ENCODE measurements around the gene MEPCE. TPM values are rescaled to one million over a fixed set of nuclear protein-coding genes. Genes with fewer than 3 reads are reported as not detected.
"Not testable (repeated sequence)": the region's sequence is repeated elsewhere in the genome, so short reads cannot be mapped to it uniquely, and the experiment has no call there.

MEPCE gene, protein sequence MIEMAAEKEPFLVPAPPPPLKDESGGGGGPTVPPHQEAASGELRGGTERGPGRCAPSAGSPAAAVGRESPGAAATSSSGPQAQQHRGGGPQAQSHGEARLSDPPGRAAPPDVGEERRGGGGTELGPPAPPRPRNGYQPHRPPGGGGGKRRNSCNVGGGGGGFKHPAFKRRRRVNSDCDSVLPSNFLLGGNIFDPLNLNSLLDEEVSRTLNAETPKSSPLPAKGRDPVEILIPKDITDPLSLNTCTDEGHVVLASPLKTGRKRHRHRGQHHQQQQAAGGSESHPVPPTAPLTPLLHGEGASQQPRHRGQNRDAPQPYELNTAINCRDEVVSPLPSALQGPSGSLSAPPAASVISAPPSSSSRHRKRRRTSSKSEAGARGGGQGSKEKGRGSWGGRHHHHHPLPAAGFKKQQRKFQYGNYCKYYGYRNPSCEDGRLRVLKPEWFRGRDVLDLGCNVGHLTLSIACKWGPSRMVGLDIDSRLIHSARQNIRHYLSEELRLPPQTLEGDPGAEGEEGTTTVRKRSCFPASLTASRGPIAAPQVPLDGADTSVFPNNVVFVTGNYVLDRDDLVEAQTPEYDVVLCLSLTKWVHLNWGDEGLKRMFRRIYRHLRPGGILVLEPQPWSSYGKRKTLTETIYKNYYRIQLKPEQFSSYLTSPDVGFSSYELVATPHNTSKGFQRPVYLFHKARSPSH
- total RNA-seq: 10 to 100 TPM; 12.6 to 21.9 TPM

DNA sequence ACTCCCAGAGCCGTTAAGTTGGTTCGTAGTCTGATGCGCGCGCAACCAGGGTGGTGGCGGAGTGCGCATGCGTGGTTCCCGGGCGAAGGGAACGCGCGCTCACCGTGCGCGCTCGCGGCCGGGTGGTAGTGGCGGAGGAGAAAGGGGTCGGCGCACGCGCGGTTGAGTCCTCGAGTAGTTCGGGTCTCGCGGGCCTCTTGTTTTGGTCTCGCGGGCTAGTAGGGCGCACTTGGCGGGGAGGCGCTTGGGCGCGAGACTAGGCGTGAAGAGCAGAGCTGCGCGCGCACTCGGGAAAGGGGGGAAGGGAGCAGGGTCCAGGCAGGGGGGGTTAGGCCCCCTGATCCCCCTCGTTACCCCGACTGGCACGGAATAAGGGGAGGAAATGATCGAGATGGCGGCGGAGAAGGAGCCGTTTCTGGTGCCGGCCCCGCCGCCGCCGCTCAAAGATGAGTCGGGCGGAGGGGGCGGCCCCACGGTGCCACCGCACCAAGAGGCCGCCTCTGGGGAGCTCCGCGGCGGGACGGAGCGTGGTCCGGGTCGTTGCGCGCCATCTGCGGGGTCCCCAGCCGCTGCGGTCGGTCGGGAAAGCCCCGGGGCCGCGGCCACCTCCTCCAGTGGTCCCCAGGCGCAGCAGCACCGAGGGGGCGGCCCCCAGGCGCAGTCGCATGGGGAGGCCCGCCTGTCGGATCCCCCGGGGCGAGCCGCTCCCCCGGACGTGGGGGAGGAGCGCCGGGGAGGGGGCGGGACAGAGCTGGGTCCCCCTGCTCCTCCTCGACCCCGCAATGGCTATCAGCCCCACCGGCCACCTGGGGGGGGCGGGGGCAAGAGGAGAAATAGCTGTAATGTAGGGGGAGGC lies at the start of gene MEPCE:
Gene MEPCE (plus strand): TSS at position 195 of the 856 bp plus-strand sequence. CDS start 188 bp downstream, at position 383.
- DNase-seq (ENCODE audit: low spot score): peak; percentile 97
- TF ChIP-seq, protein P1, sequence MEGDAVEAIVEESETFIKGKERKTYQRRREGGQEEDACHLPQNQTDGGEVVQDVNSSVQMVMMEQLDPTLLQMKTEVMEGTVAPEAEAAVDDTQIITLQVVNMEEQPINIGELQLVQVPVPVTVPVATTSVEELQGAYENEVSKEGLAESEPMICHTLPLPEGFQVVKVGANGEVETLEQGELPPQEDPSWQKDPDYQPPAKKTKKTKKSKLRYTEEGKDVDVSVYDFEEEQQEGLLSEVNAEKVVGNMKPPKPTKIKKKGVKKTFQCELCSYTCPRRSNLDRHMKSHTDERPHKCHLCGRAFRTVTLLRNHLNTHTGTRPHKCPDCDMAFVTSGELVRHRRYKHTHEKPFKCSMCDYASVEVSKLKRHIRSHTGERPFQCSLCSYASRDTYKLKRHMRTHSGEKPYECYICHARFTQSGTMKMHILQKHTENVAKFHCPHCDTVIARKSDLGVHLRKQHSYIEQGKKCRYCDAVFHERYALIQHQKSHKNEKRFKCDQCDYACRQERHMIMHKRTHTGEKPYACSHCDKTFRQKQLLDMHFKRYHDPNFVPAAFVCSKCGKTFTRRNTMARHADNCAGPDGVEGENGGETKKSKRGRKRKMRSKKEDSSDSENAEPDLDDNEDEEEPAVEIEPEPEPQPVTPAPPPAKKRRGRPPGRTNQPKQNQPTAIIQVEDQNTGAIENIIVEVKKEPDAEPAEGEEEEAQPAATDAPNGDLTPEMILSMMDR (IDR thresholded peaks at IDR 0.05): no peak
- Histone ChIP-seq H3K36me3 (peaks cover 21% of the 10 kb centered on the region), H3K4me1 (peaks cover 0 to 37% of the 10 kb centered on the region in 2 donors), H3K27ac (peak within 1 kb of the TSS; percentile 95 to 98), H3K9me3 (no peaks in the 10 kb centered on the region), H3K27me3 (no peaks in the 10 kb centered on the region), H3K4me3 (peak within 1 kb of the TSS; percentile 71 to 89)

DNA sequence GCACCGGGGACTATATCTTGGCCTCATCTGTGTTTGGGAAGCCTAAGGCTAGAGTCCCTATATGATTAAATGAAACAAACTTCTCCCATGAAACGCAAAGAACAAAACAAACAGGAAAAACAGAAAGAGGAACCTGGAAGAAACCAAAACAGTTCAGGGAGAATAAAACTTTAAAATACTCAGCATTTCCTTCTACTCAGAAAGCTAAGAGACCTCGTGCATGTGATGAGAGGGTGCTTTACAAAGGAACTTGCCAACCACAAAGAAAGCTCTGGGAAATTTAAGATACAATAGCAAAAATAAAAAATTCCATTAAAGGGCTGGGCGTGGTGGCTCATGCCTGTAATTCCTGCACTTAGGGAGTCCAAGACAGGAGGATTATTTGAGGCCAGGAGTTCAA lies 49.4 kb upstream of the MEPCE start:
- H3K4me3 ChIP-seq: no peak overlapping the region
- H3K4me1 ChIP-seq: no peaks in the 10 kb centered on the region
- DNase-seq (ENCODE audit: low spot score): no peak
- H3K27ac ChIP-seq: peak overlapping the region in 1 of 2 donors; percentile 5
- no peaks in the 10 kb centered on the region for H3K9me3 ChIP-seq
- no peaks in the 10 kb centered on the region for H3K27me3 ChIP-seq
- H3K36me3 ChIP-seq: no peaks in the 10 kb centered on the region
- TF ChIP-seq, protein P1 (IDR thresholded peaks at IDR 0.05): no peak

DNA sequence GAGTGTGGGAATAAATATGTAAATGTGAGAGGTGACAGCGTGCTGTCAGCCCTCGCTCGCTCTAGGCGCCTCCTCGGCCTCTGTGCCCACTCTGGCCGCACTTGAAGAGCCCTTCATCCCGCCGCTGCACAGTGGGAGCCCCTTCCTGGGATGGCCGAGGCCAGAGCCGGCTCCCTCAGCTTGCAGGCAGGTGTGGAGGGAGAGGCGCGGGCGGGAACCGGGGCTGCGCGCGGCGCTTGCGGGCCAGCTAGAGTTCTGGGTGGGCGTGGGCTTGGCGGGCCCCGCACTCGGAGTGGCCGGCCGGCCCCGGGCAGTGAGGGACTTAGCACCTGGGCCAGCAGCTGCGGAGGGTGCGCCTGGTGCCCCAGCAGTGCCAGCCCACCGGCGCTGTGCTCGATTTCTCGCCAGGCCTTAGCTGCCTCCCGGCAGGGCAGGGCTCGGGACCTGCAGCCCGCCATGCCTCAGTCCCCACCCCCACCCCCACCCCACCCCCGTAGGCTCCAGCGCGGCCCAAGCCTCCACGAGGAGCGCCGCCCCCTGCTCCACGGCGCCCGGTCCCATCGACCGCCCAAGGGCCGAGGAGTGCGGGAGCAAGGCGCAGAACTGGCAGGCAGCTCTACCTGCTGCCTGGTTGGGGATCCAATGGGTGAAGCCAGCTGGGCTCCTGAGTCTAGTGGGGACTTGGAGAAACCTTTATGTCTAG lies 47.9 kb upstream of the MEPCE start:
- not testable (repeated sequence) for H3K27ac ChIP-seq; H3K36me3 ChIP-seq; H3K9me3 ChIP-seq; DNase-seq (ENCODE audit: low spot score); H3K27me3 ChIP-seq; H3K4me1 ChIP-seq
- peak overlapping the region in 1 of 2 donors; percentile 6 for H3K4me3 ChIP-seq

DNA sequence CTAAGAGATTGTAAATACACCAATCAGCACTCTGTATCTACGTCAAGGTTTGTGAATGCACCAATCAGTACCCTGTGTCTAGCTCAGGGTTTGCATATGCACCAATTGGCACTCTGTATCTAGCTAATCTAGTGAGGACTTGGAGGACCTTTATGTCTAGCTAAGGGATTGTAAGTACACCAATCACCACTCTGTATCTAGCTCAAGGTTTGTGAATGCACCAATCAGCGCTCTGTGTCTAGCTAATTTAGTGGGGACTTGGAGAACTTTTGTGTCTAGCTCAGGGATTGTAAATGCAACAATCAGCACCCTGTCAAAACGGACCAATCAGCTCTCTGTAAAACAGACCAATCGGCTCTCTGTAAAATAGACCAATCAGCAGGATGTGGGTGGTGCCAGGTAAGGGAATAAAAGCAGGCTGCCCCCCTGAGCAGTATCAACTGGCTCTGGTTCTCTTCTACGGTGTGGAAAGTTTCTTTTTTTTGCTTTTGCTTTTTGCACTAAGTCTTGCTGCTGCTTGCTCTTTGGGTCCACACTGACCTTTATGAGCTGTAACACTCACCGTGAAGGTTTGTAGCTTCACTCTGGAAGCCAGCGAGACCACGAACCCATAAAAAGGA lies 47.3 kb upstream of the MEPCE start:
- DNase-seq (ENCODE audit: low spot score); H3K27me3 ChIP-seq; H3K4me3 ChIP-seq; H3K9me3 ChIP-seq; H3K27ac ChIP-seq; H3K4me1 ChIP-seq; H3K36me3 ChIP-seq: not testable (repeated sequence)

DNA sequence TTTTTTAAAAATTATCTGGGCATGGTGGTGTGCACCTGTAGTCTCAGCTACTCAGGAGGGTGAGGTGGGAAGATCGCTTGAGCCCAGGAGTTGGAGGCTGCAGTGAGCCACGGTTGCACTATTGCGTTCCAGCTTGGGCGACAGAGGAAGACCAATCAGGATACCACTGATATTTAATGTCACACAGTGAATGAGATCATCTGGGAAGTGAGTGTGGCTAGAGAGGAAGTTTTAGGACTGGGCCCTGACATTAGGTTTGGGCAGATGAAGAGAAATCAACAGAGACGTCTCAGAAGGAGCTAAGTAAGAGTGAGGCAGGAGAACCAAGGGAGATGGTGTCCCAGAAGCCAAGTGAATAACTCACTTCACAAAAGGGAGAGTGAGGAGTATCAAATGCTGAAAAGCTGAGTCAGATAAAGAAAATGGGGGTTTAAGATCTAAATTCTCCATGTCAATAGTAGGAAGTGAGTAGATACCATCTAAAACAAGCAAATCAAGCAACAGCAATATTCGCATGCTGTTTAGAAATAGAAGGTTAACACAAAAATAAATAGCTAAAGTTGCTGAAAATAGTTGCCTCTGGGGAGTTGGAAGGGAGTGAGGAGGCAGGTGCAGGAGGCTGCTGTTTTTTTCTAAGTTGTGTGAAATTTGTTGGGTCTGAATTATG lies 44.9 kb upstream of the MEPCE start:
- no peak overlapping the region for H3K4me3 ChIP-seq
- no peaks in the 10 kb centered on the region for H3K9me3 ChIP-seq
- no peaks in the 10 kb centered on the region for H3K27me3 ChIP-seq
- H3K27ac ChIP-seq: no peak overlapping the region
- TF ChIP-seq, protein P1 (IDR thresholded peaks at IDR 0.05): no peak
- H3K36me3 ChIP-seq: no peaks in the 10 kb centered on the region
- H3K4me1 ChIP-seq: no peaks in the 10 kb centered on the region
- DNase-seq (ENCODE audit: low spot score): no peak

All from right atrium auricular region (tissue), 2 donors.